WERI-Rb-1 (cell line): ENCODE measurements around the gene PLCL1.

ENCODE experiments used
- DNase-seq: peaks from one replicate; pipeline ENCODE4 v3.0.0-alpha.2; 2020
- H3K27ac ChIP-seq: fragments of 250-450 bp; sonication (Bioruptor Pico); 2 replicates; pipeline ENCODE4 v1.5.1; 2020; ENCODE audit warnings: mild to moderate bottlenecking, moderate library complexity
- H3K27me3 ChIP-seq: fragments of 250-450 bp; sonication (Bioruptor Pico); 2 replicates; pipeline ENCODE4 v1.5.1; 2021; ENCODE audit warnings: mild to moderate bottlenecking, low read depth, moderate library complexity; ENCODE audit not compliant: insufficient read depth, severe bottlenecking
- H3K36me3 ChIP-seq: fragments of 250-450 bp; sonication (Bioruptor Pico); 2 replicates; pipeline ENCODE4 v1.5.1; 2020; ENCODE audit warnings: mild to moderate bottlenecking, moderate library complexity
- H3K4me3 ChIP-seq: 2 replicates; pipeline ENCODE4 v1.5.1; 2011; ENCODE audit warnings: low read depth, mild to moderate bottlenecking, control low read depth, low read length
- H3K9me3 ChIP-seq: fragments of 250-450 bp; sonication (Bioruptor Pico); 2 replicates; pipeline ENCODE4 v1.5.1; 2021; ENCODE audit warnings: mild to moderate bottlenecking, moderate library complexity; ENCODE audit not compliant: severe bottlenecking
- CTCF ChIP-seq: IDR thresholded peaks from 2 replicates; pipeline ENCODE4 v1.5.1; 2011; ENCODE audit warnings: low read depth, mild to moderate bottlenecking, control low read depth, inconsistent platforms, low read length

The PLCL1 gene

GRCh38 chr2:197925976-197926375, 121.6 kb downstream of the PLCL1 start:
- H3K36me3 ChIP-seq: no peaks in the 10 kb centered on the region
- DNase-seq: no peak
- no peak for TF ChIP-seq CTCF

GRCh38 chr2:197926673-197927072, 122.3 kb downstream of the PLCL1 start:
- DNase-seq: no peak
- Histone ChIP-seq H3K27ac (no peak overlapping the region), H3K36me3 (no peaks in the 10 kb centered on the region), H3K4me3 (no peak overlapping the region), H3K9me3 (no peaks in the 10 kb centered on the region), H3K27me3 (no peaks in the 10 kb centered on the region)
- no peak for TF ChIP-seq CTCF

More at GRCh38 chr2:197925976-197926375, 121.6 kb downstream of the PLCL1 start:
- Histone ChIP-seq H3K27ac (no peak overlapping the region), H3K4me3 (no peak overlapping the region), H3K27me3 (no peaks in the 10 kb centered on the region), H3K9me3 (no peaks in the 10 kb centered on the region)

- DNase-seq: no peak
- no peaks in the 10 kb centered on the region for H3K9me3 ChIP-seq
- no peak overlapping the region for H3K27ac ChIP-seq
- no peak overlapping the region for H3K4me3 ChIP-seq
- no peak for TF ChIP-seq CTCF
- H3K27me3 ChIP-seq: no peaks in the 10 kb centered on the region
- no peaks in the 10 kb centered on the region for H3K36me3 ChIP-seq
Measured at GRCh38 chr2:197927994-197928393, 123.6 kb downstream of the PLCL1 start.

GRCh38 chr2:197929008-197929885, 124.9 kb downstream of the PLCL1 start:
- no peaks in the 10 kb centered on the region for H3K27me3 ChIP-seq
- no peak overlapping the region for H3K4me3 ChIP-seq
- DNase-seq: no peak
- H3K9me3 ChIP-seq: no peaks in the 10 kb centered on the region
- H3K36me3 ChIP-seq: no peaks in the 10 kb centered on the region
- TF ChIP-seq CTCF: no peak
- H3K27ac ChIP-seq: no peak overlapping the region

GRCh38 chr2:197929886-197930227, 125.5 kb downstream of the PLCL1 start:
- no peak for TF ChIP-seq CTCF
- Histone ChIP-seq H3K27ac (no peak overlapping the region), H3K9me3 (no peaks in the 10 kb centered on the region), H3K27me3 (no peaks in the 10 kb centered on the region), H3K4me3 (no peak overlapping the region), H3K36me3 (no peaks in the 10 kb centered on the region)
- no peak for DNase-seq
